HG02981 (cell line): ENCODE data around the gene OR56A4.
"Not testable (repeated sequence)": the region's sequence is repeated elsewhere in the genome, so short reads cannot be mapped to it uniquely, and the experiment has no call there.

Experiments
- ATAC-seq: cut with Tn5 transposase; IDR thresholded peaks from one replicate; pipeline ENCODE4 v1.9.1; 2021; ENCODE audit warnings: mild to moderate bottlenecking, moderate library complexity; ENCODE audit not compliant: unreplicated experiment

Gene OR56A4

GRCh38 chr11:5960704-5961320 lies 45.9 kb downstream of the OR56A4 start:
- not testable (repeated sequence) for ATAC-seq

DNA sequence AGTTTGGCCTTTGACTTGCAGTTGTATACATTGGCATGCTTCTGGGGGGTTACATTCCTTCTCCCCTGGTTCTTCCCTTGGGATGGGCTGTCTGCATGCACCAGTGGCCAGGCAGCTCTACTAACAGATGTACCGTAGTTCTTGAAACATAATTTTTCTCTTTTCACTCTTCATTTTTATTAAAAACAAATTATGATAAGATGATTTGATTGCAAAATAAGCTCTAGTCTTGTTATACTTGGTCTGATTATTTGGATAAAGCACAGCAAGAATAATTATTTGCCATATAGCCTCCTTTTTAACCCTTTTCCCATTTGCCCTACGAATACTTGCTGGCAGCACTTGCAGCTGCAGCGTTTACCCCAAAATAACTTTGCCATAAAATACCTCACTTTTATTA lies 51.2 kb downstream of the OR56A4 start:
- no peak for ATAC-seq
